Fibroblast of skin of right quadriceps (primary cell): ENCODE measurements around the gene GALM.
"Not testable (repeated sequence)": the region's sequence is repeated elsewhere in the genome, so short reads cannot be mapped to it uniquely, and the experiment has no call there.

ENCODE experiments used
- DNase-seq: peaks from one replicate; pipeline ENCODE4 v3.0.0-alpha.2; 2013

GALM gene

GRCh38 chr2:38683766-38684165 lies 17.9 kb downstream of the GALM start:
- DNase-seq: no peak

DNA sequence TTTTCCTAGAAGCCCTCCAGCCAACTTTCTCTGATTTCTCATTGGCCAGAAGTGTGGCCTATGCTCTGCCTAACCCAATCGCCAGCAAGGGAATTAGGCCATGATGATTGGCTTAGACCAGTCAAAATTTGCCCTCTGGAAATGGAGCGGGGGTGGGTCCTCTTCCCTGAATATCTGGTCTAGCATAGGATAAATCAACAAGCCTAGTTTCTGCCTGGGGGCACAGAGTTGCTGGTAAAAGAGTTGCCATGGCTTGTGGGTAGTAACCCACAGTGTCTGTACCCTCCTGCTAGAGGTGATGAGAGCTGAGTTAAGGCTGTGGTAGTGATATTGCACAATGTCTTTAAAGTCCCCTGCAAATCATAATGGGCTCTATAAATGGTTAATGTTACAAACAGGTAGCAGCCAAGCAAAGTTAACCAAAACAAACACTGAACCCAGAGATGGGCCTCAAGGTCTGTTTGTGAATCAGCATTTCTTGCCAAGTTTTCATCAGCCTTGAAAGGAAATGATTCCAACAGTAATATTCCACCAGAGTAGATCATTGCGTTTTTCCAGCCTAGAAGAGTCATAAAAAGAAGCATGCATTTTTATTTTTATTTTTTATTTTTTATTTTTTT lies 19.3 kb downstream of the GALM start:
- peak; percentile 28 for DNase-seq

DNA sequence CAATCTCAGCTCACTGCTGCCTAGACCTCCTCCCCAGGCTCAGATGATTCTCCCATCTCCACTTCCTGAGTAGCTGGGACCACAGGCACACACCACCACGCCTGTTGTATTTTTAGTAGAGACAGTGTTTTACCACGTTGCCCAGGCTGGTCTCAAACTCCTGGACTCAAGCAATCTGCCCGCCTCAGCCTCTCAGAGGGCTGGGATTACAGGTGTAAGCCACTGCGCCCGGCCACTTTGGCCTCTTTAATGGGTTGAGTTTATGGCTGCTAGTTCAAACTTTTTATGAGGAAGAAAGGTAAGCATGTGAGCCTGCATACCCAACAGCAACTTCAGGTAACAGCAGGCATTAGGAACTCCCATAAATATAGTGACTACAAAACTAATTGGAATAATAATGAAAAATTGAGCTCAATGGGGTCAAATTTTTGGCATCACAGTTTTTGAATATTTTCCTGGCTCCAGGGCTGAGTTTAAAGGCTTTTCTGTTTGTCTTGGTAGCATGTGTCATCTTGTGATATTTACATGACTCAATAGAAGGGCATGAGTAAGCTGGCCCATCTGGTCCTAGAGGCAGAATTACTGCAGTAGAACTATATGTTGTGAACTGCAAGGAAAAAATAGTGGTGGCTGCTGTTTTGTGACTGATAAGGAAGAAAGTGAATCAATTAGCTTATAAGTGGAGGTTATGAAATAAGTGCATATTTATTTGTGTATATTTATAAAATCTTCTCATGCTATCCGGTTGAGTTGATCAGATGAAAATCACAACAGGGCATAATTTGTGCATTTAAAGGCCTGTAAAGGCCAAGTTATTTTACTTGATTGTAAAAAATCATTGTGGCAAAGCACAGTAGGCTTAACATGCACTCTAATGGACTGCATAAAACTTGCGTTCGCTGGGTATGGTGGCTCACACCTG lies 24.8 kb downstream of the GALM start:
- peak; percentile 92 for DNase-seq

- no peak for DNase-seq
Observed at GRCh38 chr2:38691994-38692393, 26.1 kb downstream of the GALM start.

DNA sequence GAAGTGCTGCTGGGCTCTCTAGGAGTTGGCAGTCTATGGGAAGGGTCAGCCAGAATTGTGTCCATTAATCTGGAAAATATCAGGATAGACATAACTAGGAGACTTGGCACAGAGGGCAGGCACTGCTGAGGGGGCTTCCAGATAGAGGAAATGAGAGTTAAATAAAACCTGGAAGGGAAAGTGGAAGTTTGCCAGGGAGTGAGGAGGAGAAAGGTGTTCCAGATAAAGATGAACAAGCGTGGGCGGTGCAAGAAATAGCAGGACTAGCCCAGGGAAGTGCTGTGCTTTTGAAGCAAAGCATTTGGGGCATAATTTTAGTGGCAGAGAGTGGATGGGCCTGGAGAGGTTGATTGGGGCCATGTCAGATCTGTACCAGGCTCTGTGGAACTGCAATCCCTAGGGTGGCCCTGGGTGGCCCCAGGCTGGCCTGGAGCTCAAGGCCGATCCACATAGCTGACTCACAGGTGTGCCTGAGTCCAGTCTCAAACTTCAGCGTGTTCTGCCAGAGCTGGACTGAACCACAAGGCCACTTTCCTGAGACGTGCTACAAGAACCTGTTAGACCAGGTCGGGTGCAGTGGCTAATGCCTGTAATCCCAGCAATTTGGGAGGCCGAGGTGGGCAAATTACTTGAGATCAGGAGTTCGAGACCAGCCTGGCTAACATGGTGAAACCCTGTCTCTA lies 26.9 kb downstream of the GALM start:
- no peak for DNase-seq

DNA sequence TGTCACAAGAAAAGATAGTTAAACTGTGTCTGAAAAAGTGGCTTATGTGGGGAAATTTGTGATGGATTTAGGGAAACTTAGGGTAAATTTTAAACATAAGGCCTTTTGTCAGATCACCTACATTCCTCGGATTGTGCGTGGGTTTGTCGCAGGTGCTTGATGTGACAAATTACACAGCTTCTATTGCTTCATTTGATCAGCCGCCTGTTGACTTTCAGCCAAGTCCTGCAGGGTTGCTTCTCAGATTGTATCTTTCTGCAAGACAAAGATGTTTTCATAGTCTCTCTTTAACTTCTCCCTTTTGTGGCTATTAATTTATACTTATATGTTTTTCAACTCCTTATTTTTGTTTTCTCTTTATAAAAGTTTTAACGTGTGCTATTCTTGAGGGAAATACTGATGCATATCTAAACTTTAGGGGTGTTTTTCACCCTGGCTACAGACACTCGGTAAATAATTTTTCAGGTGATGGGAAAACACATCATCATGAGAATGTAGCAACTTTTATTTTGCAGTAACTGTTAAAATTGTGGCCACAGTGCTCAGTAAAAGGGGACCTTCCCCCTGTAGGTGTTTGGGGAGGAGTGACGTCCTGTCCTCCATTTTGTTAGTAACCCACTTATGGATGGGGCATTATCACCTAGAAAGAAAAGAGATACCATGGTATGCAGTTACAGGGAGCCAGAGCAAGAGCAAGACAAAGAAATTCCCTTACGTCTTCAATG lies 31.4 kb downstream of the GALM start:
- no peak for DNase-seq

GRCh38 chr2:38698467-38699003 lies 32.6 kb downstream of the GALM start:
- DNase-seq: no peak

DNA sequence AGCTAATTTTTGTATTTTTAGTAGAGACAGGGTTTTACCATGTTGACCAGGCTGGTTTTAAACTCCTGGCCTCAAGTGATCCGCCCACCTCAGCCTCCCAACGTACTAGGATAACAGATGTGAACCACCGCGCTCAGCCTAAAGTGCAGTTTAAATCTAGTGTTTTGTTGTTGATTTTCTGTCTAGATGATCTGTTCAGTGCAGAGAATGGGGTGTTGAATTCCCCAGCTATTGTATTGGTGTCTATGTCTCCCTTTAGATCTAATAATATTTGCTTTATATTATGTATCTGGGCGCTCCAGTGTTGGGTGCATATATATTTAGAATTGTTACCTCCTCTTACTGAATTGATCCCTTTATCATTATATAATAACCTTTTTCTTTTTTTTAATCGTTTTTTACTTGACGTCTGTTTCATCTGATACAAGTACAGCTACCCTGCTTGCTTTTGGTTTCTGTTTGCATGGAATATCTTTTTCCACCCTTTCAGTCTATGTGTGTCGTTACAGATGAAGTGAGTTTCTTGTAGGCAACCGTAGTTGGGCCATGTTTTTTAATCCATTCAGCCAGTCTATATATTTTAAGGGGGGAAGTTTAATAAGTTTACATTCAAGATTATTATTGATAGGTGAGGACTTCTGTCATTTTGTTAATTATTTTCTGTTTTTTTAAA lies 34.3 kb downstream of the GALM start:
- no peak for DNase-seq

- DNase-seq: no peak
Observed at GRCh38 chr2:38700881-38701458, 35.1 kb downstream of the GALM start.

DNA sequence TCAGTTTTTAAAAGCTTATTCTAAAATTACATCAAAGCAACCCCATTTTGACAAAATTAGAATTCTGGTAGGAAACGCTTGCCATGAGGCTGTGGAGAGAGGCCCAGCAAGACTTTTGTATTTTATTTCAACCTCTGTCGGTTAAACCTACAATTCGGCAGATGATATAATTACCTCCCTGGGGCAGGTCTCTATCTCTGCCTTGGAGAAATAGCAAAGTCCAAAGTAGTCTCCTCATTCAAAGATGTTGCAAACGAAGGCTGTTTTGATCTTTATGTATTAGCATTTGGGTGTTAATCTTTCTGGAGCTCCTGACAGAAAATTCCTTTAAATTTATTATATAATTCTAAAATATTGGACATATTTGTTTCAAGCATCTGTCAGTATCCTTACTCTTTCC lies 35.6 kb downstream of the GALM start:
- DNase-seq: no peak

- peak; percentile 96 for DNase-seq
Observed at GRCh38 chr2:38702413-38702812, 36.5 kb downstream of the GALM start.

GRCh38 chr2:38703336-38703735 lies 37.4 kb downstream of the GALM start:
- peak; percentile 49 for DNase-seq

- no peak for DNase-seq
Observed at GRCh38 chr2:38704664-38705063, 38.8 kb downstream of the GALM start.

- no peak for DNase-seq
Observed at GRCh38 chr2:38706846-38707345, 41.0 kb downstream of the GALM start.

DNA sequence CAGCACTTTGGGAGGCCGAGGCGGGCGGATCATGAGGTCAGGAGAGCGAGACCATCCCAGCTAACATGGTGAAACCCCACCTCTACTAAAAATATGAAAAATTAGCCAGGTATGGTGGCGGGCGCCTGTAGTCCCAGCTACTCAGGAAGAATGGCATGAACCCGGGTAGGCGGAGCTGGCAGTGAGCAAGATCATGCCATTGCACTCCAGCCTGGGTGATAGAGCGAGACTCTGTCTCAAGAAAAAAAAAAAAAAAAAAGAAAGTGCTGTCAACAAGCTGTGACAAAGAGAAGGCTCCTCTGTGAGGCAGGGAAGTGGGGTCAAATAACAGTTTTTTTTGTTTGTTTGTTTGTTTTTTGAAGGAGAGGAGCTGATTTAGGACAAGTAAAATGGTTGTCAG lies 42.6 kb downstream of the GALM start:
- DNase-seq: not testable (repeated sequence)

- no peak for DNase-seq
Observed at GRCh38 chr2:38708900-38709566, 43.1 kb downstream of the GALM start.

- no peak for DNase-seq
Observed at GRCh38 chr2:38709567-38710194, 43.8 kb downstream of the GALM start.

- no peak for DNase-seq
Observed at GRCh38 chr2:38711558-38711957, 45.6 kb downstream of the GALM start.

- no peak for DNase-seq
Observed at GRCh38 chr2:38712413-38712812, 46.5 kb downstream of the GALM start.

DNA sequence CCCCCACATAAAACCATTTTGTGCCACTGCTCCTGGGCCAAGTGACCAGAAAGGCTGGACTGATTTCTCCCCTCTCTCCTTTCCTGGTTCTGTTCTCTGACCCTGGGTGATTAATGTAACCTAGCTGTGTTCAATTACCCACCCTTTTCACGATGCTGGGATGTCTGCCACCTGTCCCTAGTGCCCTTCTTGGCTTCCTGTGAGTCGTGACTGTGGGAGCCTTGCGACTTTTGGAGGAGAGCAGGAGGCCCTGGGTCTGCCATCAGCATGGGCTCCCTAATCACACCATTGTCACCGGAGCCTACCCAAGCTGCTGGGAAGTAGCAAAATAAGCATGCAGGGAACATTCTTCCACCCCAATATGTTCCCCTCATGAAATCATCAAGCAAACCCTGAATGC lies 47.0 kb downstream of the GALM start:
- no peak for DNase-seq

DNA sequence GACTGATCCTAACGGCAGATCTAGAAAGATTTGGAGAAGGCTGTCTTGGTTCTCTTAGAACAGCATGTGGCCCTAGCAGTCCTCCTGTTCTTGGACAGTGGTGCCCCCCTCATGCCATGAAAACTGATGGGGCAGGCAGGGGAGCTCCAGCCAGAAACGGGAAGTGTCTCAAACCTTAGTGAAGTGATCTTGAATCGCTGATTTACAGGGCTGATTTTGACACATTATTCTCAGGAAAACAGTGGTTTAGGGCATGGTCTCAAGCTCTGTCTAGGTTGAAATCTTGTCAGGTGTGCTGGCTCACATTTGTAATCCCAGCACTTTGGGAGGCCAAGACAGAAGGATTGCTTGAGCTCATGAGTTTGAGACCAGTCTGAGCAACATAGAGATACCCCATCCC lies 47.4 kb downstream of the GALM start:
- no peak for DNase-seq
